Left colon (tissue), 2 donors: ENCODE data around the gene CCL25. TPM values are rescaled to one million over a fixed set of nuclear protein-coding genes. Genes with fewer than 3 reads are reported as not detected.
A peak's percentile ranks its signal among the peaks of the same experiment; 100 is the strongest.
"Not testable (repeated sequence)": the region's sequence is repeated elsewhere in the genome, so short reads cannot be mapped to it uniquely, and the experiment has no call there.

Experiments used
- ATAC-seq: fragments of 200-7000 bp; cut with Tn5 transposase; one replicate; pipeline ENCODE4 v1.9.1; 2020; ENCODE audit warnings: mild to moderate bottlenecking, moderate library complexity
- DNase-seq, 2 donors: peaks; one replicate each; pipeline ENCODE4 v3.0.0-alpha.2; 2020
- intact Hi-C, 2 donors: fragments of 100-400 bp; cut with DNase I in 1 of 2; cut with micrococcal nuclease in 1 of 2; formaldehyde crosslinking; loops; one replicate each; pipeline versions ENCODE4 v1.11.2 to v1.14.0; 2022; cut with DNase I, micrococcal nuclease
- long read RNA-seq: library from polyadenylated mRNA; unstranded; transcript quantifications from one replicate; pipeline ENCODE4 v2.0.0, GENCODE V29; 2021
- total RNA-seq, 2 donors: library from RNA; stranded (reverse); fragmentation: NEBNext Ultra II Directional; extraction: Animal tissue kit (Norgen Biotek cat#: 25700); gene quantifications; one replicate each; pipeline ENCODE4 v1.2.1, GENCODE V29; 2021
- donor health status: DM: no; HTN: no; CAD: no.
- donor health status: DM: yes; HTN: yes; CAD: no.

CCL25 gene, protein sequence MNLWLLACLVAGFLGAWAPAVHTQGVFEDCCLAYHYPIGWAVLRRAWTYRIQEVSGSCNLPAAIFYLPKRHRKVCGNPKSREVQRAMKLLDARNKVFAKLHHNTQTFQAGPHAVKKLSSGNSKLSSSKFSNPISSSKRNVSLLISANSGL
- not detected for total RNA-seq
- long read RNA-seq: 0 reads

DNA sequence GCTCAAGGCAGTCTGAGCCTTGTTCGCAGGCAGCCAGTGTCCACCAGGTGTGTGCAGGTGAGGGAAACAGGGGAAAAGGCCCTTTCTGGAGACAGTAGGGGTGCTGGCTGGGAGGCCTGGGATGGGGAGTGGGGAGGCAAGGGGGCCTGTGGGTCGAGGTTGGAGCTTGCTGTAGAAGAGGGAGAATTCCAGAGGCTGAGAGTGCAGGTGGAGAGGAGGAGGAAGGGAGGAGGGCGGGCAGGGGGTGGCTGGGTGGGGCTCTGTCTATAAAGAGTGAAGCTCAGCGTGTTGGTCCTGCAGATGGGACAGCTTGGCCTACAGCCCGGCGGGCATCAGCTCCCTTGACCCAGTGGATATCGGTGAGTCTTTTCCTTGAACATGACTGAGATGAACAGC, at the start of gene CCL25:
Gene CCL25, plus strand, starts transcription at position 297 of the 396 bp plus-strand sequence. CDS start 290 bp downstream, outside the sequence.
- intact Hi-C loops: no loop called here
- ATAC-seq (no peak), DNase-seq (no peak)

DNA sequence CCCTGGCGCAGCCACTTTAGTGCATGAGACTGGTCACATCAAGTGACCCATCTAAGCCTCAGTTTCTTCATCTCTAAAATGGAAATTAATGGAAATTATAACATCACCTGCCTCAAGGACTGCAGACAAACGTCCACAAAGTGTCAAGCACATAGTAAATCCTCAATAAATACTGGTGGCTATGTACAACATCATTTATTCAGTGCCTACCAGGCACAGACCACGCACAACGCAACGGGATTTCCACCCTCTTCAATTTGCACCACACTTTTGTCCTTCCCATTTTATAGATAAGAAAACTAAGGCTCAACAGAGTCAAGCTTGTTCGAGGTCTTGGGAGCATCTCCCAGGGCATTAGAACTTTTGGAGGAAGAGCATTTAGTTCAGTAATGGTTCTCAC, 48.6 kb upstream of the CCL25 start:
- DNase-seq (no peak), ATAC-seq (no peak)
- intact Hi-C loops: loop anchor here in 1 of 2 donors (5.0 kb wide), 1 partner anchor 57 kb away; no protein-coding TSS in a partner anchor

DNA sequence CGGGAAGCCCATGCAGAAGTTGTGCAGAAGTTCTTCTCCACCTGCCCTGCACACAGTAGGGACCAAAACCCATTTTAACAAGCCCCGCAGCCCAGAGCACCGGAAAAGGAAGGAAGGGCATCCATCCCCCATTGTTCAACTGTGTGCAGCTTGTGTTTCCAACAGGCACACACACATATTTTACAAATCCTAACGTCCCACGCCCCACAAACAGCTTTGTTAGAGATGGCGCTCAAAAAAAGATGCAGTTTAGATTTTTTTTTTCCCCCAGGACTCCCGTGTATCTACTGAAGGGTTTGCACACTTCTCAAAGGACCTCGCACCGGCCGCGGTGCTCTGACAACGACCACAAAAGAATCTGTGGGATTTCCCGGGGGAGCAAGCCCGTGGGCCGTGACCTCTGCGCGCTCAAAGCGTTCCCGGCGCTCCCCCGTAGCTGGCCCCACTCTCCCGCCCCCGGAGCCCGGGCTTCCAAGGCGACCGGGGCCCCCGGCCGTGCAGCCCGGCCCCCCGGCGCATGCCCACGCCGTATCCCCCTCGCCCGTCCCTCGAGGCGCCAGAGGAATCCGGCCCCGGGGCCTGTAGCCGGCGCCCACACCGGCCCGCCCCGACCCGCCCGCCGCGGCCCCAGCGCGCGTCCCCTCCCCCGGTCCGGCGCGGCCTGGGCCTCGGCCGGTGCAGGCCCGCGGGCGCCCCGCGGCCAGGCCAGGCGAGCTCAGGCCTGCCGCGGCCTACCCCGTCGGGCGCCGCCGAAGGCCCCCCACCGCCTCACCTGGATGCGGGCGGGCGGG, 47.6 kb upstream of the CCL25 start:
- intact Hi-C loops: loop anchor here in 1 of 2 donors (5.0 kb wide), 1 partner anchor 58 kb away; no protein-coding TSS in a partner anchor
- DNase-seq (peak in 1 of 2 donors; percentile 29), ATAC-seq (peak; percentile 20)

DNA sequence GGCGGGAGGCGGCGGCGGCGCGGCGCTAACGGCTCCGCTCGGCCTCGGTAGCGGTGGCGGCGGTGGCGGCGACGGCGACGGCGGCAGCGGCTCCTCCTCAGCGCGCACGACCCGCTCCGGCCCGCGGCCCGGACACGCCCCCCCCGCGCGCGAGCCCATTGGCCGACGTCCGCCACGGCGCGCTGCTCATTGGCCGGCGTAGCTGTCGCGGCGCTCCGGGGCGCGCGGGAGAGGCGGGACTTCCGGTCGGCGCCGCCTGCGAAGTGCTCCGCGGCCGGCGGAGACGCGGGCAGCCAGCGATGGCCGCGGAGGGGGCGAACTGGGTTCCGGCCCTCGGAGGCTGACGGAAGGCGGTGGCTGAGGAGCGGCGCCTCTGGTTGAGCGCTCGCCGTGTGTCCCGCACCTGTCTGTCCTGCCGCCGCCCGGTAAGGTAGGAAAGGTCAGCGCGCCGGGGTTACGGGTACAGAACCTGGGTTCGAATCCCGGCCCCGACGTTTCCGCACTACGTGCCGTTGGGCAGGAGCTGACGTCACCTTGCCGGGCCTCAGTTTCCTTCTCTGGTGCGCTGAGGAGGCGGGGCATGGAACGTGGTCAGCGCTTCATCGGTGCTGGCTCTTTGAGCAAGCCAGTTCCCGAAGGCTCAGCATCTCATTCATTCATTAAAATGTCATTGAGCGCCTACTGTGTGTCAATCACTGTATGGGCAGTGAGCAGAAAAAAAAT, 46.9 kb upstream of the CCL25 start, which contains the start of gene ELAVL1:
Gene ELAVL1, minus strand, starts transcription at position 108 of the 723 bp plus-strand sequence. CDS start 13,826 bp downstream, outside the sequence.
- intact Hi-C loops: no loop called here
- ATAC-seq: peak; percentile 95
- peak; percentile 83 to 93 for DNase-seq

DNA sequence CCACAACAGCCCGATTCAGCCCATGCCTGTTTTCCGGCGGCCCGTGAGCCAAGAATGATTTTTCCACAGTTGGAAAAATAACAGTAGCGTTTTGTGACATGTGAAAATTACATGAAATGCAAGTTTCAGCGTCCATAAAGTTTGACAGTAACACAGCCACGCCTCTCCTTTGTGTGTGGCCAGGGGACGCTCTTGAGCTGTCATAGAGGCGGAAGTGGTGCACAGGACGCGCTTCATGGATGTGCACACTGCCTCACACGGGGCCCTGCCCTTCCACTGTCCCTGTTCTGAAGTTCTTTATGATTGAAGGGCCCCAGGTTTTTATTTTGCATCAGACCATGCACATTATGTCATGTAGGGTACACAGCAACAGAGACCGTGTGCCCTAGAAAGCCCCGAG, 34.8 kb upstream of the CCL25 start:
- peak; percentile 100 for ATAC-seq
- intact Hi-C loops: no loop called here
- peak; percentile 34 to 70 for DNase-seq

DNA sequence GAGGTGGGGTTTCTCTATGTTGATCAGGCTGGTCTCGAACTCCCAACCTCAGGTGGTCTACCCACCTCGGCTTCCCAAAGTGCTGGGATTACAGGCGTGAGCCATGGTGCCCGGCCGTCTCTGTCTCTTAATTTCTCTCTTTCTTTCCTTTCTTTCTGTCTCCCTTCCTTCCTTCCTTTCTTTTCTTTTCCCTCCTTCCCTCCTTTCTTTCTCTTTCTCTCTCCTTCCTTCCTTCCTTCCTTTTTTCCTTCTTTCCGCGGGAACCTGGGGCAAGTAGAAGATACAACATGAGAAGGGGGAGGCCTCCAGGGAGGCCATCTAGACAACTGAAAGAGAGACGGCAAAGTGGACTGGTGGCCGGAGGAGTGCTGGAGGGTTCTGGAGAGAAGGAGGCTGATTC, 31.9 kb upstream of the CCL25 start:
- no peak for DNase-seq
- no peak for ATAC-seq
- intact Hi-C loops: no loop called here

DNA sequence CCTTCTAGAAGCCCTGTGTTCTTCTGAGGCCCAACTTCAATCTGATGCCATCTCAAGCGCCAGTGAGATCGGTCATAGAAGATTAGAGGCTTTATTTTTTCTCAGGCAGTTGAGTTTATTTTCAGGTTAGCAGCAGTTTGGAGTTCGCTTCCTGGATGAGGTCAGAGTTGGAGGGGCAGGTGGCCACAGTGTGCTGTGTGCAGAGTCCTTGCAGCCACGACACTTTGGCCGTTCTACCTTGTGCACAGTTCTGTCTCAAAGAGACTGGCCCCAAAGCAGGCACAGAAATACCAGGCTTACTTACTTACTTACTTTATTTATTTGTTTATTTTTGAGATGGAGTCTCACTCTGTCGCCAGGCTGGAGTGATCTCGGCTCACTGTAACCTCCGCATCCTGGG, 31.2 kb upstream of the CCL25 start:
- ATAC-seq (no peak), DNase-seq (no peak)
- intact Hi-C loops: no loop called here

DNA sequence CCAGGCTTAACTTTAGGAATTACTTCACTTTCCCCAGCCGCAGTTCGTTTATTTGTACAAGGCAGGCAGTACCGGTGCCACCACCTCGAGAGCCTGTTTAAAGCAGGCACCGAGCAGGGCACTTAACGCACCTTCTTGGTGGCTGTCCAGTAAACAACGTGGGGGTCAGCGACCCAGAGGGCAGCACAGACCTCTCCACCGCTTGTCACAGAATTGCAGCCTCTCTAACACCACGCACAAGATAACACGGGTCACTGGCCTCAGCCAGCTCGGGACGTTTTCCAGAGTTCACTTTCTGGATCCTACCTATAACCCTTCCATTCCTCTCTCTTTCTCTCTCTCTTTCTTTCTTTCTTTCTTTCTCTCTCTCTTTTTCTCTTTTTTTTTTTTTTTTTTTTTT, 30.3 kb upstream of the CCL25 start:
- intact Hi-C loops: no loop called here
- ATAC-seq: no peak

DNA sequence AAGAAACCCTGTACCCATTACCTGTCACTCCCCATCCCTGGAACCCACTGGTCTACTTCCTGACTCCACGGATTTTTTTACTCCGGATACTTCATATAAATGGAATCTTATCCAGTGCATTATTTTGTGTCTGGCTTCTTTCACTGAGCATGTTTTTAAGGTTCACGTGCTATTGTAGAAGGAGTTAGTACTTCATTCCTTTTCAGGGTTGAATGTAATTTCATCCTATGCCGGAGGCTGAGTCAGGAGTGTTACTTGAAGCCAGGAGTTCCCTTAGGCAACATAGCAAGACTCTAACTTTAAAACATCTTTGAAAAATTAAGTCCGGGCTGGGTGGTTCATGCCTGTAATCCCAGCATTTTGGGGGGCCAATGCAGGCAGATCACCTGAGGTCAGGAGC, 29.2 kb upstream of the CCL25 start:
- DNase-seq: no peak
- ATAC-seq: no peak
- intact Hi-C loops: no loop called here

More for the DNA sequence above, 30.3 kb upstream of the CCL25 start:
- DNase-seq: no peak

DNA sequence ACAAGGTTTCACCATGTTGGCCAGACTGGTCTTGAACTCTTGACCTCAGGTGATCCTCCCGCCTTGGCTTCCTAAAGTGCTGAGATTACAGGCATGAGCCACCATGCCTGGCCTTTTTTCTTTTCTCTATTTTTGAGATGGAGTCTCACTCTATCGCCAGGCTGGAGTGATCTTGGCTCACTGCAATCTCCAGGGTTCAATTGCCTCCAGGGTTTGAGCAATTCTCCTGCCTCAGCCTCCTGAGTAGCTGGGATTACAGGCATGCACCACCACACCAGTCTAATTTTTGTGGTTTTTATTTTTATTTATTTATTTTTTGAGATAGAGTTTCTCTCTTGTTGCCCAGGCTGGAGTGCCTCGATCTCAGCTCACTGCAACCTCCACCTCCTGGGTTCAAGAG, 28.3 kb upstream of the CCL25 start:
- intact Hi-C loops, DNase-seq, ATAC-seq: not testable (repeated sequence)

DNA sequence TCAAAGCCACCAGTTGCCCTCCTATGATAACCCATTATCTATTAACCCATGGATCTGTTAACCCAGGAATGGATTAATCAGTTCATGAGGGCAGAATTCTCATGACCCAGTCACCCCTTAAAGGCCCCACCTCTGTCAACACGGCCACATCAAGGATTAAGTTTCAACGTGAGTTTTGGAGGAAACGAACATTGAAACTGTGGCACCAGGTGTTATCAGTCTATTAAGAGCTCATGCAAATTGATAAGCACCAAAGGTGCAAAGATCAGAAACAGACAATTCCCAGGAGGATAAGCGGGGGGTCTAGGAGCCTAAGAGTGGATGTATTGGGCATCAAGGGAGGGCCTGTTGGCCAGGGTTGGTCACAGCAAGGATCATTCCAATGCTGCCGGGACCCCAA, 27.2 kb upstream of the CCL25 start:
- intact Hi-C loops: no loop called here
- no peak for ATAC-seq
- DNase-seq: no peak

DNA sequence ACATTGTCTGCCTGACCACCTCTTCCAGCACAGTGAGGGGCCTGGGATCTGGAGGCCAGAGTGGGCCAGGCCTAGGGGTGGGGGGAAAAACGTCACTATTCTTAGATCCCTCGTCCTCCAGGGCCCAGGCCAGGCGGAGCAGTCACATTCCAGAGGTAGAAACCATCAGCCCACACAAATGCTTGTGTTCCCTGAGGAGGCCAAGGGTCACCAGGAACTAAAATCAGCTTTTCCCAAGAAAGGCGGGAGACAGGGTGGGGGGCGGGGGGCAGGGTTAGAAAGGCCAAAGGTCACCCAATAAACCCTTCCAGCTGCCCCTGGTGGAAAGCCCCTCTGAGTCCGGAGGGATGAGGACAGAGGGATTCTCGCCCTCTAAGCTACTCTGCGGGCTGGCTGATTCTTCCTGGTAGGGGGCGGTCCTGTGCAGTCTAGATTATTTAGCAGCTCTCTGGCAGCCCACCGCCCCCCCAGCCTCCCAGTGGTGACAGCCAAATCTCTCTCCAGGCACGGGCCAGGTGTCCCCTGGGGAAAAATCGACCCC, 23.5 kb upstream of the CCL25 start:
- intact Hi-C loops: no loop called here
- no peak for DNase-seq
- no peak for ATAC-seq

DNA sequence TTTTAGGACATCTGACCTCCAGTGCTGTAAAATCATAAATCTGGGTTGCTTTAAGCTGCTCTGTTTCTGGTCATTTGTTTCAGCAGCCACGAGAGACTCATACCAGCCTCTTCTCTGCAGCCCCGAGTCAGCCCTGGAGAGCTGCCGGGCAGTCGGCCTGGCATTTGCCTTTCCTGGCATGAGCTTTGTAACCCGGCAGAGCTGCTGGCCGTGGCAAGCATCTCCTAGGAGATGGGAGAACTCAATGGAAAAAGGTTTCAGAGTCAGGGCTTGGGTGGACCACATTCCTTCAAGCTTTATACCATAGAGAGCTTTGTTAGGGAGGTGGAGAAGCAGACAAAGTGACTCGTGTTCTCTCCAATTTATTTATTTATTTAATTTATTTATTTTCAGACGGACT, 21.6 kb upstream of the CCL25 start:
- ATAC-seq (no peak), DNase-seq (no peak)
- intact Hi-C loops: no loop called here

DNA sequence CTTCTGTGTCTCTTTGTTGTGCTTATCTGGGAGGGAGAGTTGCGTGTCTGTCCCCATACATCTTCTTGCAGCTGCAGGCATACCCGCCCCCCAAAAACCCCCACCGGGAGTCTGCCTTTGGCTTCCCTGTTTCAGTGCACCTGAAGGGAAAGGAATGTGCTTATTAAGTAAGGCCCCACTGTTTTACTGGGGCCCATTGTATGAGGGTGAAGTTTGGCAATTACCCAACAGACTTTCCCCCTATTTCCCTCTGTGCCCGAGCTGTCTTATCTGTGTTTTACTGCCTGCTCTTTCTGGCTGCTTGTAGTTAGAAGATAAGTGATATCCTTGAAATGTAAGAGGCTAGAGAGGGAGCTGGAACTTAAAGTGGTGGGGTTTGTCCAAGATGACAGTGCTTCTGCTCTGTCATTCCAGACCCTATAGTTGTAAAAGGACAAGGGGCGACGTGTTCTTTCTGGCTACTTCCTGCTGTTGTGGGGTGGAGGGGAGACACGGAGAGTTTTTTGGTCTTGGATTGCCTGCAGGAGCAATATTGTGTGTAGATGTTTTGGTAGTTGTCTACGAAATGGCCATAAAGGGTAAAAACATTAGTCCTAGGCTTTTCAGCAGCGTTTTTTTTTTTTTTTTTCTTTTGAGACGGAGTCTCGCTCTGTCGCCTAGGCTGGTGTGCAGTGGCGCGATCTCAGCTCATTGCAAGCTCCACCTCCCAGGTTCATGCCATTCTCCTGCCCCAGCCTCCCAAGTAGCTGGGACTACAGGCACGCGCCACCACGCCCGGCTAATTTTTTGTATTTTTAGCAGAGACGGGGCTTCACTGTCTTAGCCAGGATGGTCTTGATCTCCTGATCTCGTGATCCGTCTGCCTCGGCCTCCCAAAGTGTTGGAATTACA, 19.0 kb upstream of the CCL25 start:
- DNase-seq, intact Hi-C loops, ATAC-seq: not testable (repeated sequence)

DNA sequence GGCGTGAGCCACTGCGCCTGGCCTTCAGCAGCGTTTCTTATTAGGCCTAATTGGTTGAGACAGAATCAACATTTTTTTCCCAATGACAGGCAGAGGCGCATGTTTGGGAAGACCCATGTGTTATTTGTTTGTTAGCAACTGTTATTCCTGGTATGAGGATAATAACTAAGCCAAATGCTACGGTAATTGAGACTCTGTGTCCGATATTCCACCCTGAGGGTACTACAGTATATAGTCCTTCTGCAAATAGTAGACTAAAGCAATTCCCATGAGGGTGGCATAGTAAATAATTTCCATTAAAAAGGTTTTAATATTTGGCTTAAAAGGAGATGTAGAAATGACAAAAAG, 18.4 kb upstream of the CCL25 start:
- intact Hi-C loops: no loop called here
- DNase-seq (no peak), ATAC-seq (no peak)

DNA sequence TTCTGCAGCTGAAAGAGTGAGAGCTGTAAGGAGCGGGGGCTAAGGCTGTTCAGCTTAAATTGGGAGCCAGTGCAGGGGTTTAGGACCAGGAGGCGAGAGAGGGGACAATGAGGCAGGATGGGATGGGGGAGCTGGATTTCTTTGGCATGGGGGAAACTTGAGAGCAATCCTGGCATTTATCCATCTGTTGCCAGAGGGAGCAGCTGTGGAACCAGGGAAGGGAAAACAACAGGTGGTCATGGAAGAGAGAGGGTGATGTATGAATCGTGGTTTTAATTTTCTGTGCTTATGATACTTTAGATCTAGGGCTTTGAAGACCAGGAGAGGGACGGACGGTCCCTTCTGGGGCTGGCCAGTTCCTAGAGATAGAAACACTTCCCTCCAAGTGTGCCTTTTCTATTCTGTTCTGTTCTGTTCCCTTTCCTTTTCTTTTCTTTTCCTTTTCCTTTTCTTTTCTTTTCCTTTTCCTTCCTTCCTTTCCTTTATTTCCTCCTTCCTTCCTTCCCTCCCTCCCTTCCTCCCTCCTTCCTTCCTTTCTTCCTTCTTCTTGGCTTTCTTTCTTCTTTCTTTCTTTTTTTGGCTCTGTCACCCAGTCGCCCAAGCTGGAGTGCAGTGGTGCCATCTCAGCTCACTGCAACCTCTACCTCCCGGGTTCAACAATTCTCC, 16.0 kb upstream of the CCL25 start:
- no peak for DNase-seq

DNA sequence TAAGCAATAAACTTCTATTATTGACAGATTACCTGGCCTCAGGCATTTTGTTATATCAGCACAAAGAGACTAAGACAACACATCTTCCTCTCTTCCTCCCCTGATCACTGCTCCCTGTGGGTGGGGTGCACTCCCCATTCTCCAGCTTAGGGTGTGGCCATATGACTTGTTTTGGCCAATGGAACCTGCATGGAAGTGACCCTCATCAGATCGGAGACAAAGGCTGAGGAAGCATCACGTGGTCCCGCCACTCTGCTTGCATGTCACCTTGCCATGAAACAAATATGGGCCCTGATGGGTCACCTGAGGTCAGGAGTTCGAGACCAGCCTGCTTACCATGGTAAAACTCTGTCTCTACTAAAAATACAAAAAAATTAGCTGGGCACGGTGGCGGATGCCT, 13.7 kb upstream of the CCL25 start:
- intact Hi-C loops: no loop called here

More for the DNA sequence above, 16.0 kb upstream of the CCL25 start:
- ATAC-seq: no peak
- intact Hi-C loops: no loop called here

DNA sequence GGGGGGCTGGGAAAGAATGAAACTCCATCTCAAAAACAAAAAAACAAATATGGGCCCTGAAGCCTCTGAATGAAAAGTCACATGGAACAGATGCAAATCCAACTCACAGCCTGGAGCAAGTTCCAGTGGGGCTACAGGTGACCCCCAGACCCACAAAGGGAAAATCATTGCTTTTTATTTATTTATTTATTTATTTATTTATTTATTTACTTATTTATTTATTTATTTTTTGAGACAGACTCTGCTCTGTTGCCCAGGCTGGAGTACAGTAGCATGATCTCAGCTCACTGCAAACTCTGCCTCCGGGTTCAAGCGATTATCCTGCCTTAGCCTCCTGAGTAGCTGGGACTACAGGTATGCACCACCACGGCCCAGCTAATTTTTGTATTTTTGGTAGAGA, 13.3 kb upstream of the CCL25 start:
- no peak for DNase-seq
- no peak for ATAC-seq
- intact Hi-C loops: no loop called here

More for the DNA sequence above, 13.7 kb upstream of the CCL25 start:
- no peak for ATAC-seq
- no peak for DNase-seq
